HEK293T (cell line): ENCODE measurements around the gene AGTPBP1.

ENCODE experiments used
- CTCF ChIA-PET: fragments of 350-600 bp; formaldehyde crosslinking; extraction: SDS; loops from one replicate; lab custom pipeline; 2021; ENCODE audit warnings: antibody characterized with exemption, inconsistent platforms; lab: Yijun Ruan, JAX
- POLR2A ChIA-PET: fragments of 350-600 bp; formaldehyde crosslinking; extraction: SDS; loops from one replicate; lab custom pipeline; 2020; ENCODE audit warnings: antibody characterized with exemption, inconsistent platforms; lab: Yijun Ruan, JAX
- DNase-seq: peaks from one replicate; pipeline ENCODE4 v3.0.0; 2012; ENCODE audit warnings: mixed read lengths; ENCODE audit errors: extremely low spot score
- ARNT ChIP-seq: fragments of 450-650 bp; IDR thresholded peaks from 2 replicates; pipeline ENCODE4 v1.6.1; 2017; ENCODE audit warnings: mild to moderate bottlenecking
- BHLHE40 ChIP-seq: fragments of 450-650 bp; IDR thresholded peaks from 2 replicates; pipeline ENCODE4 v1.6.1; 2016; ENCODE audit warnings: mild to moderate bottlenecking, moderate library complexity, borderline replicate concordance
- CTBP1 ChIP-seq: fragments of 450-650 bp; IDR thresholded peaks from 2 replicates; pipeline ENCODE4 v1.6.1; 2016; ENCODE audit warnings: borderline replicate concordance
- ELF4 ChIP-seq: fragments of 450-650 bp; IDR thresholded peaks from 2 replicates; pipeline ENCODE4 v1.6.1; 2017; ENCODE audit warnings: antibody characterized with exemption
- FOXA1 ChIP-seq: fragments of 450-650 bp; IDR thresholded peaks from 2 replicates; pipeline ENCODE4 v1.6.1; 2016; ENCODE audit warnings: mild to moderate bottlenecking
- FOXK2 ChIP-seq: fragments of 450-650 bp; IDR thresholded peaks from 2 replicates; pipeline ENCODE4 v1.6.1; 2016; ENCODE audit warnings: mild to moderate bottlenecking
- FOXM1 ChIP-seq: fragments of 450-650 bp; IDR thresholded peaks from 2 replicates; pipeline ENCODE4 v1.6.1; 2017; ENCODE audit warnings: mild to moderate bottlenecking, borderline replicate concordance
- HDGF ChIP-seq: fragments of 450-650 bp; IDR thresholded peaks from 2 replicates; pipeline ENCODE4 v1.6.1; 2017; ENCODE audit warnings: antibody characterized with exemption, borderline replicate concordance
- L3MBTL2 ChIP-seq: fragments of 450-650 bp; conservative IDR thresholded peaks from 2 replicates; pipeline ENCODE4 v1.6.1; 2016; ENCODE audit warnings: mild to moderate bottlenecking
- LEF1 ChIP-seq: fragments of 450-650 bp; IDR thresholded peaks from 2 replicates; pipeline ENCODE4 v1.6.1; 2017; ENCODE audit warnings: mild to moderate bottlenecking, borderline replicate concordance
- NFRKB ChIP-seq: fragments of 450-650 bp; IDR thresholded peaks from 2 replicates; pipeline ENCODE4 v1.6.1; 2016; ENCODE audit warnings: mild to moderate bottlenecking, moderate library complexity
- SP1 ChIP-seq: fragments of 450-650 bp; IDR thresholded peaks from 2 replicates; pipeline ENCODE4 v1.6.1; 2017
- SUZ12 ChIP-seq: fragments of 450-650 bp; IDR thresholded peaks from 2 replicates; pipeline ENCODE4 v1.6.1; 2016; ENCODE audit warnings: mild to moderate bottlenecking
- TARDBP ChIP-seq: fragments of 450-650 bp; IDR thresholded peaks from 2 replicates; pipeline ENCODE4 v1.6.1; 2016
- ZNF384 ChIP-seq: fragments of 450-650 bp; IDR thresholded peaks from 2 replicates; pipeline ENCODE4 v1.6.1; 2016
- TF ChIP-seq, protein P1 (sequence below): fragments of 450-650 bp; IDR thresholded peaks from 2 replicates; pipeline ENCODE4 v1.6.1; 2016

AGTPBP1 gene

DNA sequence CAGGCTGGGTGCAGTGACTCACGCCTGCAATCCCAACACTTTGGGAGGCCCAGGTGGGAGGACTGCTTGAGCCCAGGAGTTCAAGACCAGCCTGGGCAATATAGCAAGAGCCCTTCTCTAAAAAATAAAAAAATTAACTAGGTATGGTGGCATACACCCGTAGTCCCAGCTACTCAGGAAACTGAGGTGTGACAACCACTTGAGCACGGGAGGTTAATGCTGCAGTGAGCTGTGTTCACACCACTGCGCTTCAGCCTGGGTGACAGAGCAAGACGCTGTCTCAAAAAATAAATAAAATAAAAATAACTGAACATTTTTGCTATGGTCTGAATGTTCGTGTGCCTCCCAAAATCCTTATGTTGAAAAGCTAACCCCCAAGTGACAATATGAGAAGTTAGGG is 24.5 kb downstream of the AGTPBP1 start:
- ChIA-PET CTCF (no interaction called here), POLR2A (no interaction called here)
- no peak for DNase-seq
- no peak for TF ChIP-seq BHLHE40
- TF ChIP-seq FOXK2 = no peak
- no peak for TF ChIP-seq HDGF
- TF ChIP-seq FOXM1 = no peak
- TF ChIP-seq LEF1 = no peak
- TF ChIP-seq ELF4 = no peak
- no peak for TF ChIP-seq ZNF384
- no peak for TF ChIP-seq CTBP1
- TF ChIP-seq SUZ12 = no peak
- no peak for TF ChIP-seq NFRKB
- TF ChIP-seq, protein P1, sequence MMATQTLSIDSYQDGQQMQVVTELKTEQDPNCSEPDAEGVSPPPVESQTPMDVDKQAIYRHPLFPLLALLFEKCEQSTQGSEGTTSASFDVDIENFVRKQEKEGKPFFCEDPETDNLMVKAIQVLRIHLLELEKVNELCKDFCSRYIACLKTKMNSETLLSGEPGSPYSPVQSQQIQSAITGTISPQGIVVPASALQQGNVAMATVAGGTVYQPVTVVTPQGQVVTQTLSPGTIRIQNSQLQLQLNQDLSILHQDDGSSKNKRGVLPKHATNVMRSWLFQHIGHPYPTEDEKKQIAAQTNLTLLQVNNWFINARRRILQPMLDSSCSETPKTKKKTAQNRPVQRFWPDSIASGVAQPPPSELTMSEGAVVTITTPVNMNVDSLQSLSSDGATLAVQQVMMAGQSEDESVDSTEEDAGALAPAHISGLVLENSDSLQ = no peak
- no peak for TF ChIP-seq FOXA1
- no peak for TF ChIP-seq L3MBTL2
- no peak for TF ChIP-seq TARDBP
- TF ChIP-seq SP1 = no peak
- TF ChIP-seq ARNT = no peak

DNA sequence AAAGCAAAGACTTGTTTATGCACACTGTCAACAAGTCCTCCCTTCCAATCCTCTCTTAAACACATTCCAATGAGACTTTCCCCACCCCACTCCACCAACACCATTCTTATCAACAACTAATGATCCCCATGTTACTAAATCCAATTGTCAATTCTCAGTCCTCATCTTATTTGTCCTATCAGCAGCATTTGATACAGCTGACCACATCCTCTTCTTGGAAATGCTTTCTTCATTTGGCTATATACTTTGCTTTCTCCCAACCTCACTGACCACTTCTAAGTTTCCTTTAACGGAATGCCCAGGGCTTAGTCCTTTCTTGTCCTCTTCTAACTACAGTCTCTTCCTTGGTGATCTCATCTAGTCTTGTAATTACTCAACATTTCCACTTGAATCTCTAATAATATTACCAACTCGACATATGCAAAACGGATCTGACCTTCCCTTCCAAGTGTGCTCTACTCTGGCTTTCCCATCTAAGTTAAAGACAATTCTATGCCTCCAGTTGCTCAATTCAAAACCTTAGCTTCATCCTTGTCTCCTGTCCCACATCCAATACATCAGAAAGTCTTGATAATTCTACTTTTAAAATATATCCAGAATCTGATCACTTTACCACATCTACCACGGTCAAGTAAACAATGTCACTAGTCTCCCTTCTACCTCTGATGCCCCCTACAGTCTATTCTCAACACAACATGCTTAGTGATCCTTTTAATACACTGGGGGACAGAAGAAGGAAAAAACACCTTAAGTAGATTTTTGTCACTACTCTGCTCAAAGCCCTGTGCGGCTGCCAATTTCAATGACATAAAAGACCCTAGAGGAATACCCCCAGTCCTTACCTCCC is 25.5 kb downstream of the AGTPBP1 start:
- POLR2A ChIA-PET = no interaction called here

DNA sequence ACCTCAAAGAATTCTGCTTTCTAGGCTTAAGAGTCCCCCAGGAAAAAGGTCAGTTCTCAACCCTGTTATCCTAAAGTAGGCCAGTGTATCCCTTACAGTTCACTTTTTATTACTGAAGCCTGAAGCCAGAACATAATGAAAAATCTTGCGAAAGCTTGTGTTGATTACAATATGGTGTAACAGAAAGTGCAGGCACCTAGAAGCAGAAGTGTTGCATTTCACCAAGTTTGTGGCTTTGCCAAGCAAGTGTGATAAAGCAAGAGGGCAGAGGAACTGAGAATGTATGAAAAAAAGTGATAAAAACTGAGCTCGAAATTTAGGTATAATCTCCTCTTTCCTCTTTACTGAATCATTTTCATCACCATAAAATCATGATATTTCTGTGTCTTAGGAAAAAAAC is 26.2 kb downstream of the AGTPBP1 start:
- TF ChIP-seq ZNF384 = no peak
- TF ChIP-seq TARDBP = no peak
- TF ChIP-seq SUZ12 = no peak
- no peak for TF ChIP-seq FOXA1
- TF ChIP-seq, protein P1 = no peak
- TF ChIP-seq FOXK2 = no peak
- no peak for TF ChIP-seq SP1
- no peak for TF ChIP-seq FOXM1
- no peak for TF ChIP-seq HDGF
- TF ChIP-seq ELF4 = no peak
- TF ChIP-seq CTBP1 = no peak
- TF ChIP-seq LEF1 = no peak
- TF ChIP-seq NFRKB = no peak
- TF ChIP-seq BHLHE40 = no peak
- no peak for TF ChIP-seq L3MBTL2
- TF ChIP-seq ARNT = no peak
- no peak for DNase-seq
- ChIA-PET POLR2A (no interaction called here), CTCF (no interaction called here)

More for the DNA sequence above, 25.5 kb downstream of the AGTPBP1 start:
- CTCF ChIA-PET = interaction anchor here (0.8 kb wide), 1 partner anchor 9 kb away, joined by 4 read pairs; no protein-coding TSS in a partner anchor
- peak; percentile 15 for DNase-seq
- TF ChIP-seq FOXM1 (no peak), BHLHE40 (no peak), ZNF384 (no peak), TARDBP (no peak), FOXK2 (no peak), FOXA1 (no peak), SP1 (no peak)
- TF ChIP-seq, protein P1 = no peak

DNA sequence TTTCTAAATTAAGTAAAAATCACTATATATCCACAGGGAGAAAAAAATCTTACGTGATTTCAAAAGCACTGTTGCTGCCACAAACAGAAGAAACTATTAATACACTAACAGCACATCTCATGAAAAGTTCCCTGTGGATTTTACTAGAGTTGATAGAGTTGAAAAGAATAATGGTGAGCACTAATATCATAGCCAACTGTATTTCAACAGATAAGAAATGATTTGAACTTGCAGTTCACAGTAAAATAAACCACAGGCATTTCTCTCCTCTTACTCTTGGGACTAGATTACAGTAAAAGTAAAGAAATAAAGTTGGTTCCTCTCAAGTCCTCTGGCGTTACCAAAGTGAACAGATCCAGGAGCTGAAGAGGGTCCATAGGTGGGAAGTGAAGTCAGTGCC is 27.9 kb downstream of the AGTPBP1 start:
- DNase-seq = no peak
- TF ChIP-seq FOXA1 = no peak
- TF ChIP-seq, protein P1 = no peak
- no peak for TF ChIP-seq NFRKB
- no peak for TF ChIP-seq ARNT
- TF ChIP-seq SUZ12 = no peak
- TF ChIP-seq BHLHE40 = no peak
- no peak for TF ChIP-seq FOXK2
- no peak for TF ChIP-seq ELF4
- TF ChIP-seq SP1 = no peak
- no peak for TF ChIP-seq LEF1
- TF ChIP-seq FOXM1 = no peak
- no peak for TF ChIP-seq CTBP1
- no peak for TF ChIP-seq HDGF
- TF ChIP-seq L3MBTL2 = no peak
- TF ChIP-seq TARDBP = no peak
- TF ChIP-seq ZNF384 = no peak
- POLR2A ChIA-PET = no interaction called here
- CTCF ChIA-PET = no interaction called here

DNA sequence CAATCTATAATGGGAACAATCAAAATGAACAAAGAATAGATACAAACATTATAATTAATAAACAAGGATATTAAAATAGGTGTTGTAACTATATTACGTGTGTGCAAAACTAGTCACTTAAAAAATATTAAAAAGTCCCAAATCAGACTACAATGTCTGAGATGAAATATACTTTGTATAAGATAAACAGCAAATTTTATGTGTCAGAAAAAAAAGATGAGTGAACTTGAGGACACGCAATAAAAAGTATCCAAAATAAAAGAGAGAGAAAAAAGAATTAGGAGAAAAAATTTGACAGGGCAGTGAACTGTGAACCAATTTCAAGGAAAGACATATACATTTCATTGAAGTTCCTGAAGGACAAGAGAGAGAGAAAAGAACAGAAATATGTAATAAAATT is 37.0 kb downstream of the AGTPBP1 start:
- TF ChIP-seq ELF4 (no peak), L3MBTL2 (no peak), NFRKB (no peak), LEF1 (no peak), FOXK2 (no peak), ZNF384 (no peak), SP1 (no peak), ARNT (no peak), TARDBP (no peak), SUZ12 (no peak), BHLHE40 (no peak), HDGF (no peak), CTBP1 (no peak), FOXA1 (no peak), FOXM1 (no peak)
- TF ChIP-seq, protein P1 = no peak
- POLR2A ChIA-PET = no interaction called here
- DNase-seq = no peak
- CTCF ChIA-PET = no interaction called here
